HG03103 (cell line): ENCODE data around the gene NAPSA.

ENCODE experiments used
- ATAC-seq: cut with Tn5 transposase; IDR thresholded peaks from one replicate; pipeline ENCODE4 v1.9.1; 2021; ENCODE audit warnings: low read depth; ENCODE audit not compliant: unreplicated experiment

NAPSA gene

DNA sequence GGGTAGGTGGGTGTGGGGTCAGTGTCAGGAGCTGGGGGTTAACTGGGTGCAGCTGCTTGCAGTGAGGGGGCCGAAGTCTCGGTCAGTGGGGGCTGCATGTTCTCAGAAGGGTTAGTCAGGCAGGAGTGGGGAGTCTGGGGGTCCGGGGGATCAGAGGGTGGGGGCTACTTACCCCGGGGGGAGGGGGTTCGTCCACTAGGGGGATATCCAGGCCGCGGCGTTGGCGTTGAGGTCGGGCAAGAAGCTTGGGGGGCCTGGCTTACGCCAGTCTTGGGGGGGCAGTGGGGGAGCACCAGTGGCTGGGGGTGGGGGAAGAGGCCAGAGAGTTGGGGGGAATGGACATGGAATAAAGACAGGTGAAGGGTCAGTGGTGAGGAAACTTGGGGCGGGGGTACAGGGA is 45.4 kb downstream of the NAPSA start:
- ATAC-seq, result no peak

- no peak for ATAC-seq
Measured at GRCh38 chr19:50319156-50319555, 46.3 kb downstream of the NAPSA start.

DNA sequence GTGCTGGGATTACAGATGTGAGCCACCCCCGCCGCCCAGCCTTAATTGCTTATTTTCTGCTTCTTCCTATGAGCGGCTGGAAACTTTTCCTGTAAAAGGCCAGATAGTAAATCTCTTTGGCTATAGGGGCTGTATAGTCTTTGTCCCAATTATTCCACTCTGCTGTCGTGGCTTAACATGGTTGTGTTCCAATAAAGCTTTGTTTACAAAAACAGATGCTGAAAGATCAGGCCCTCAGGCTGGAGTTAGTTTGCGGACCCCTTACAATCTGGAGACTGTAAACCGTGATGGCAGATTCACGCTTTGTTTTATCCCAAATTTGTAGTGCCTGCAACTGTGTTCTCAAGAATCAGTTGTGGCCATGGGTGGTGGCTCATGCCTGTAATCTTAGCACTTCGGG is 47.0 kb downstream of the NAPSA start:
- no peak for ATAC-seq

DNA sequence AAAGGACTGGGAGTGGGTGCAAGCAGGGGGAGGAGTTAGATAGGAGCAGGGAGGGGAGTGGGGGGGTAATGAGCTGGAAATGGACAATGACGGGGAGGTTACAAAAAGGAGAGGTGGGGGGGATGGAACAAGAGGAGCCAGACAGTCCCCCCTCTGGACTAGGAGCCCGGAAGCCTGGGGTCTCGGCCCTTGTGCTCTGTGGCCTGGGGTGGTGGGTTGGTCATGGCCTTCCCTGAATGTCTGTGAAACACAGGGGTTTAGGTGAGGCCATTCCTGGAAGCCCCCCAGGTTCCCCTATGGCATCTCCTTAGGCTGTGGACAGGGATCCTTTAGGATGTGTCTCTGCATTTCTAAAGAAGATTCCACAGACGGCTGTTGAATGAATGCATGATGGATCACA is 48.3 kb downstream of the NAPSA start:
- no peak for ATAC-seq

- ATAC-seq, result no peak
Measured at GRCh38 chr19:50315773-50316448, 49.5 kb downstream of the NAPSA start.

DNA sequence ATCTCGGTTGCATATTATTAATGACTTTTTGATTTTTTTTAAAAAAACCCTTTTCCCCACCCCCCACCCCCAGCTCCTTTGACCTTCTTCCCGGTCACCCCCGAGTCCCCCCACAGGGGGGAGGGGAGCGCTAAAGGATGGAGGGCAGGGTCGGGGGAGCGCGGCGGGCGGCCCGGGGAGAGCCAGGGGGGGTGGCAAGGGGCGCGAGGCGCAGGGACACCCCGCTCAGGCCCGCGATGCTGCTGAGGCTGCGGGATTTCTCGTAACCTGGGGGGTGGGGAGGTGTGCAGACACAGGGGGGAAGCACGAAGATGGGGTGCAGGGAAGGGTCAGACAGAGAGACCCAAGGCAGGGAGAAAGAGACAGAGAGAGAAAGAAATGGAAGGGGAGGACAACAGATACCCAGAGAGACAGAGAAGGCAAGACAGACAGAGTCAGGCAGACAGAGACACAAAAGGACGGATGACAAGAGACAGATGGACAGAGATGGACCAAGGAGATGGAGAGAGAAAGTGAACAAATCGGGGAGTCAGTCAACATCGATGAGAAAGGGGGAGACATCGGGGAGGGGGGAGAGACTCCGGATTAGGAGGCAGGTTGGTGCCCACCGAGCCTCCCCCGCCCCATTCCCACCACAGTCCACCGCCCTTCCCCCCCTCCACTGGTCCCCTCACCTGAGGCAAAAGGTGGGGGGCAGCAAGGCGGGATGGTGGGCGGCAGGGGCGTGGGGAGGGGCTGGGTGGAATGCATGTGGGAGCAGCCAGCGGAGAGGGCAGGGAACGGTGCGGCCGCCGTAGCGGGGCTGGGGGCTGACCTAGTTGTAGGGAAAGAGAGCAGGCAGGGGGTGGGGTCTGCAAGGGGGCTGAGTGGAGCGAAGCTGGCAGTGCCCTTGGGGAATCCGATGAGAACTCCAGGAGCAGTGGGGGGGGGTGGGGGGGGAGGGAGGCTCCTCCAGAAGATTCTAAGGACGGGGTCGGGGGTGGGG is 50.4 kb downstream of the NAPSA start:
- no peak for ATAC-seq

GRCh38 chr19:50313812-50314536 is 51.5 kb downstream of the NAPSA start:
- no peak for ATAC-seq

- no peak for ATAC-seq
Measured at GRCh38 chr19:50312967-50313811, 52.2 kb downstream of the NAPSA start.

DNA sequence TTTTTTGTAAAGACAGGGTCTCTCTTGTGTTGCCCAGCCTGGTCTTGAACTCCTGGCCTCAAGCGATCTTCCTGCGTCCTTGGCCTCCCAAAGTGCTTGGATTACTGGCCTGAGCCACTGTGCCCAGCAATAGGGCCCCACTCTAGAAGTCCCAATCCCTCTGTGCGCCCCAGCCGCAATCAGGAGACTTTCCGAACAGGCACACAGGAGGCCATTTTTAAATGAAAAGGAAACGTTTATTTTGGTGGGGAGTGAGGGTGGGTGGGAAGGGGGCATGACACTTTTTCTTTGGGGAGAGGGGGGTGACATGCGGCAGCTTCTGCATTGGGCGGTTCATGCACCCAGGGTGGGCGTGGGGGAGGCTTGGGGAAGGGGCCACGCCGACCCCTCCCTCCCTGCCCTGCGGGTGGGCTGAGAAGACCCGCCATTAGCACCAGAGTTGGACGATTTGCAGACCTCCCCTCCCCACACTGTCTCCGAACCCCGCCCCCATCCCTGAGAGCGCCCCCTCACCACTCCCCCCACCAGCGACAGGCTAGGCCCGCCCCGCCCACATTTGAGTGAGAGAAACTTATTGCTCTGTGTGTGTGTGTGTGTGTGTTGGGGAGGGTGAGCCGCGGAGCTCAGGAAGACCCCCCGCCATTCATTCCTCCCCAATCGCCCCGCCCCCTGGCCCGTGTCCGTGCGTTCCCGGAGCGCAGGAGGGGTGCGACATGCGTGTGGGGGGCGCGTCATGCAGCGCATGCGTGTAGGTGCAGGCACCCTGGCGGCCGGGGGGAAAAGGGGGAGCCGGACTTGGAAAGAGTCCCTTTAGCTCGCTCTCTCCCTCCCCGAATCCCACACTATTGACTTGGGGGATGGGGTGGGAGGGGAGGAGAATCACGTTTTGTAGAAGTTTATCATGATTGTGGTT is 53.5 kb downstream of the NAPSA start:
- ATAC-seq, result no peak

DNA sequence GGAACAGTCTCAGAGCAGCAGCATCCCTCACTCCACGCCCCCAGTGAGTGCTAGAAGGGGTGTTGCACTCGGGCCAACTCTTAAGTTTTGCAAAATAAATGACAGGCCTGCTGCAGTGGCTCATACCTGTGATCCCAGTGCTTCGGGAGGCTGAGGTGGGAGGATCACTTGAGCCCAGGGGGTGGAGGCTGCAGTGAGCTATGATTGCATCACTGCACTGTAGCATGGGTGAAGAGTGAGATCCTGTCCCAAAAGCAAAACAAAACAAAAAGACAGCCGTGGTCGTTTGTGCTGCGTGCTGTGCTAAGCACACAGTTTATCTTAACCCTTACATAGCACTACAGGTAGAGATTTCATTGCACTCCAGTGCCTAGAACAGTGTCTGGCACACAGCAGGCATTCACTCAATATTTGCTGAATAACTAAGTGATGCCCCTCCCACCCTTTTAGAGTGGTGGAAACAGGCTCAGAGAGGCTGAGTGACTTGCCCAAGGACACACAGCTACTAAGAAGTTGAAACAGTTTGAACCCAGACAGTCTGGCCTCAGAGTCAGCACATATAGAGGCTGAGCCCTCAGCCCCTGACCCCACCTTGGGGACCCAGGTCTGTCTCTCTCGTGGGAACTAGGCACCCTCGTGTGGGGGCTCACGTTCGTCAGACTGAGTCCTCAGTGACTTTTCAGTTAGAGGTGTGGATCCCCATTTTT is 54.5 kb downstream of the NAPSA start:
- no peak for ATAC-seq

DNA sequence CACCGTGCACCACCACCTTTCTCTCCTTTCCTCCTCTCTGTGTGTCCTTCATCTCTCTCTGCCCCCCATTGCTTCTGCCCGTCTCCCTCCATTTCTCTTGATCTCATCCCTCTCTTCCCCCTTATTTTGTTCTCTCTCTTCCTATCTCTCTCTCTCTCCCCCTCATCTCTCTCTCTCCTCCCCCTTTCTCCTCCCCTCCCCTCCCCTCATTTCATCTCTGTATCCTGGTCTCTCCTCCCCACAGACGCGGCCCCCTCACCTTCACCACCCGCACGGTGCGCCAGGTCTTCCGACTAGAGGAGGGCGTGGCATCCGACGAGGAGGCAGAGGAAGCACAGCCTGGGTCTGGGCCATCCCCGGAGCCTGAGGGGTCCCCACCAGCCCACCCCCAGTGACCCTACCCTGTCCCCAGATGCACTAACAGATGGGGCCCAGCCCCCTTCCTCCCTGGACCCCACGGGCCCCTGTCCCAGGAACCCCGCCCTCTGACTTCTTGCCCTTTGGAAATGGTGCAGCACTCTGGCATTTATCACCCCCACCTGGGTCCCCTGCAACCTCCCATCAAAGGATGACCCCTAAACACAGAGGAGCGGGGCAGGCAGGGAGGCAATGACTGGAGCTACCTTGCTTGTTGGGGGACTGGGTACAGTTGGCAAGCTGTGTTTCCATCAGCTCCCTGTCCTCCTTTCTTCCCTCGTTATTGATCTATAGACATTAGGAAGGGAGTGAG is 55.9 kb downstream of the NAPSA start:
- ATAC-seq, result no peak

GRCh38 chr19:50308991-50309390 is 56.4 kb downstream of the NAPSA start:
- no peak for ATAC-seq
